Forelimb muscle (tissue), 1 donor: Measurements from ENCODE around the gene SLFN13. TPM values are rescaled to one million over a fixed set of nuclear protein-coding genes. Genes with fewer than 3 reads are reported as not detected.
"Not testable (repeated sequence)": the region's sequence is repeated elsewhere in the genome, so short reads cannot be mapped to it uniquely, and the experiment has no call there.

ENCODE experiments used
- DNase-seq: peaks from one replicate; pipeline ENCODE4 v3.0.0-alpha.2; 2013; ENCODE audit warnings: low read depth
- polyA plus RNA-seq: library from polyadenylated mRNA; unstranded; fragments of 120-200 nt; gene quantifications from one replicate; pipeline ENCODE4 v1.2.1, GENCODE V29; 2013; ENCODE audit not compliant: insufficient read length

The SLFN13 gene
- polyA plus RNA-seq, 1 donor, result 4.3 TPM

DNA sequence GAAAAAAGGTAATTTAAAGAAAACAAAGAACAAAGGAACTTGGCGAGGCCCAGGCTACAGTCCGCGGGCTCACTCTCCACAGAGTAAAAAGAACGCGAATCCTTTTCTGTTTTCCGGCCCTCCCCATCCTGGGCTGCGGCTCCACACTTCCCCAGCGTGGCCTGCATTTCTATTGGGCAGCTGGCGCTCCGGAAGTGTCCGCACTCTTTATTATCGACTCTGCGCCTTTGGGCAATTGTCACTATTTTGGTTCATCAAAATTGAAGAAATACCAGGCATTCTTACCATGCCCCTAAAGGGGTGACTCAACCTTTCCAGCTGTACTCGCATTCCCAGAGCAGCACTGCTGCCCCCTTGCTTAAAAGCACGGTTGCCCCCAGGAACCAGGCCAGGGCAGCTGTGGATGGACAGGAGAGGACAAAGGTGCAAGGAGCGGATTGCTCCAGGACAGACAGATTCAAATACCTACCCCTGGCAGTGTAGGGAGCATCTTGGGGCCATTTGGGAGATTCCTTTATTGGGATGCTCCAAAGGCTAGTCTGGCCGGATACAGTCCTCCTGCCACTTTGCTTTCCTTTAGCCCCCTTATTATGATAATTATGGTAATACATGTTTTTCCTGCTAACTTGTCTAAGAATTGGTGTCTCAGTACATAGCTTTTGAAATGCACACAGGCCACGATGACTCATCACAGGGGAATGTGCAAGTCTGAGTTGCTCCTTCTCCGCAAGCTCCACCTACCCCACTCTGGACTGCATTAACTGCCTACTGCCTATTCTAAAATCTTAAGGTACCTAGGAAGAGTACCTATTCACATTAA lies 15.3 kb downstream of the SLFN13 start:
- peak; percentile 68 for DNase-seq

- peak; percentile 92 for DNase-seq
These were observed 16.1 kb downstream of the SLFN13 start, which contains the start of gene SLFN12 for GRCh38 chr17:35432176-35433074. Gene SLFN12, minus strand, starts transcription at chr17:35432500. Its CDS starts 9,472 bp downstream, at chr17:35423028.

- no peak for DNase-seq
These were observed 18.9 kb downstream of the SLFN13 start for GRCh38 chr17:35429702-35430101.

GRCh38 chr17:35428229-35428628 lies 20.3 kb downstream of the SLFN13 start:
- DNase-seq, result no peak

- DNase-seq, result no peak
These were observed 24.8 kb downstream of the SLFN13 start for GRCh38 chr17:35423761-35424160.

DNA sequence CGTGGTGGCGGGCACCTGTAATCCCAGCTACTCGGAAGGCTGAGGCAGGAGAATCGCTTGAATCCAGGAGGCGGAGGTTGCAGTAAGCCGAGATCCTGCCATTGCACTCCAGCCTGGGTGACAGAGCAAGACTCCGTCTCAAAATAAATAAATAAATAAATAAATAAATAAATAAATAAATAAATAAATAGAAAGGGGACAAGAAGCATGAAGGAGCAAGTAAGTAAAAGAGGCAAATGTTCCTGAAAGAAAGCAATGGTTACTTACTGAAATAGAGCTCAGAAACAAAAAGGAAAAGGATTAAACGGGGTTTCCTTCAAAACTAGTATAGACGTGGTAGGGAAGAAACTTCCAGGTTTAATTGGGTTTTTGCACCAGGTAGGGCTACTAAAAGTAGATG lies 27.5 kb downstream of the SLFN13 start:
- DNase-seq, result not testable (repeated sequence)

DNA sequence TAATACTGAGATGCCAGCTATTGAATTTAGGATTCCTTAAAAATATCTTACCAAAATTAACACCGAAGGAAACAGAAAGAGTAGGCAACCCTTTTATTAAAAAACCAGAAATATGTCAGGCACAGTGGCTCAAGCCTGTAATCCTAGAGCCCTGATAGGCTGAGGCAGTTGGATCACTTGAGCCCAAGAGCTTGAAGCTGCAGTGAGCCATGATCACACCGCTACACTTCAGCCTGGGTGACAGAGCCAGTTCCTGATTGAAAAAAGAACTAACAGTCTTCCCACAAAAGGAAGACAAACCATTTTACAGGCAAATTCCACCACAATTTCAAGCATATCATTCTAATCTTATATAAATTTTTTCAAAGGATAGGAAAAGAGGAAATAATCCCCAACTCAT lies 31.9 kb downstream of the SLFN13 start:
- DNase-seq, result no peak

DNA sequence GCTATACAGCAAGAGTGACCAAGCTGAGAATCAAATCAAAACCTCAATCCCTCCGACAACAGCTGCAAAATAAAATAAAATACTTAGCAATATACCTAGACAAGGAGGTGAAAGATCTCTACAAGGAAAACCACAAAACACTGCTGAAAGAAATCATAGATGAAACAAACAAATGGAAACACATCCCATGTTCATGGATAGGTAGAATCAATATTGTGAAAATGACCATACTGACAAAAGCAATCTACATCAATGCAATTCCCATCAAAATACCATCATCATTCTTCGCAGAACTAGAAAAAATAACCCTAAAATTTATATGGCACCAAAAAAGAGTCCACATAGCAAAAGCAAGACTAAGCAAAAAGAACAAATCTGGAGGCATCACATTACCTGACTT lies 33.9 kb downstream of the SLFN13 start:
- not testable (repeated sequence) for DNase-seq

- no peak for DNase-seq
These were observed 34.3 kb downstream of the SLFN13 start for GRCh38 chr17:35414247-35414646.

- DNase-seq, result no peak
These were observed 41.0 kb downstream of the SLFN13 start for GRCh38 chr17:35407531-35407930.

- no peak for DNase-seq
These were observed 42.0 kb downstream of the SLFN13 start for GRCh38 chr17:35406568-35406967.

GRCh38 chr17:35404360-35404759 lies 44.2 kb downstream of the SLFN13 start:
- no peak for DNase-seq

DNA sequence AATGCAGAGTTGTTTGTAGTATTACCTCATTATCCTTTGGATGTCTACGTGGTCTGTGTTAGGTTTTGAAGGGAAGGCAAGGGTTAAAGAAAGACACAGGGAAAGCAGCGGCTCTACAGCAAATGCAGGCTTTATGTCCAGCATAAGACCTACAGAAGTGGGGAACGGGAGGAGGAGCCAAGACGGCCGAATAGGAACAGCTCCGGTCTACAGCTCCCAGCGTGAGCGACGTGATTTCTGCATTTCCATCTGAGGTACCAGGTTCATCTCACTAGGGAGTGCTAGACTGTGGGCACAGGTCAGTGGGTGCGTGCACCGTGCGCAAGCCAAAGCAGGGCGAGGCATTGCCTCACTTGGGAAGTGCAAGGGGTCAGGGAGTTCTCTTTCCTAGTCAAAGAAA lies 54.8 kb downstream of the SLFN13 start:
- DNase-seq, result not testable (repeated sequence)

DNA sequence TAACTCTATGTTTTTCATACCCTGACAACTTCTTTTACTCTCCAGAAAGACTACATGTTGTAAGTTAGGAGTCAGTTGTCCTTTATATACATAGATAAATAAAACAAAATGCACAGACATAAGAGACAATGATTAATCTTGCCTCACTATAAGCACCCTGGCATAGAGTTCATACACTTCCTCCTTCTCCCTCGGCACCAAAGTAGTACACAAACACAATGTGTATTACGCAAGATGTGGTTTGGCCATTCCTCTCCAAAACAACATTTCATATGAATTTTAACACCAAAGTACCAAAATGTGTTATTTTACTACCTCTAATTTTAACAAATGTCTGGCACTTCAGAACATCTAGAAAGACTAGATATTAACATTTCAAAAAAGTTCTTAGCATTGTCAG lies 57.9 kb downstream of the SLFN13 start:
- no peak for DNase-seq

DNA sequence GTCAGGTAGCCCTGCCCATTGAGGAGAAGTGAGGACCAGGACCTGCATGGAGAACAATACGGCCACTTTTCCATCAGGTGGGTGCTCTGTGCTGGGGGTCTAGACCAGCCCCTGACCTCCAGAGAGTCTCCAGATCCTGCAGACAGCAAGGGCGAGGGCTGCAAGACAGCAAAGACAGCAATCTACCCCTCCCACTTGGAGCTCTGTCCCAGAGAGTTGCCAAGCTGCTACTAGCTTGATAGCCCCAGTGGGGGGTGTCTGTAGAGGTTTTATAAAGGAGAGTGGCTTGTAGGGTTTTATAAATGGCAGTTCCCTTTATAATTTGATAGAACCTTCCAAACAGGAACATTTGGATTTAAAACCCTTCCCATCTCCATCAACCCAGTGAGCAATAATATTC lies 58.4 kb downstream of the SLFN13 start:
- DNase-seq, result no peak

DNA sequence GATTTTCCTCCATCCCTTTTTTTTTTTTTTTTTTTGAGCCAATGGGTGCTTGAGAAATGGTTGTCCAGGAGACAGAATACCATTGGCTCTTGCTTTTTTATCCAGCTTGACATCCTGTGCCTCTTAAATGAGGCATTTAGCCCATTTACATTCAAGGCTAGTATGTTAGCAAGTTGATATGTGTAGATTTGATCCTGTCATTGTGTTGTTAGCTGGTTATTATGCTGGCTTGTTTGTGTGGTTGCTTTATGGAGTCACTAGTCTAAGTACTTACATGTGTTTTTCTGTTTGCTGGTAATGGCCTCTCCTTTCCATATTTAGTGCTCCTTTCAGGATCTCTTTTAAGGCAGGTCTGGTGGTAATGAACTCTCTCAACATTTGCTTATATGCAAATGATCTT lies 61.1 kb downstream of the SLFN13 start:
- DNase-seq, result no peak

Other genes with a start within 250 kb of the SLFN13 start
- 4.5 TPM for gene SLFN5, start 205.7 kb downstream of the SLFN13 start, polyA plus RNA-seq
- gene SLFN11, start 75.1 kb downstream of the SLFN13 start, polyA plus RNA-seq, result 9.1 TPM
- 6.7 TPM for gene SLFN12, start 16.3 kb downstream of the SLFN13 start, polyA plus RNA-seq
- not detected for gene SLFN12L, start 88.9 kb upstream of the SLFN13 start, polyA plus RNA-seq
- 0.24 TPM for gene SLFN14, start 112.1 kb upstream of the SLFN13 start, polyA plus RNA-seq
- gene PEX12, start 129.8 kb upstream of the SLFN13 start, polyA plus RNA-seq, result 7.1 TPM
- 75.0 TPM for gene AP2B1, start 138.6 kb upstream of the SLFN13 start, polyA plus RNA-seq